HG02852 (cell line): ENCODE data around the gene PSMB3.

Experiments
- ATAC-seq: cut with Tn5 transposase; IDR thresholded peaks from one replicate; pipeline ENCODE4 v1.9.1; 2021; ENCODE audit warnings: mild to moderate bottlenecking, moderate library complexity; ENCODE audit not compliant: unreplicated experiment

PSMB3 gene

DNA sequence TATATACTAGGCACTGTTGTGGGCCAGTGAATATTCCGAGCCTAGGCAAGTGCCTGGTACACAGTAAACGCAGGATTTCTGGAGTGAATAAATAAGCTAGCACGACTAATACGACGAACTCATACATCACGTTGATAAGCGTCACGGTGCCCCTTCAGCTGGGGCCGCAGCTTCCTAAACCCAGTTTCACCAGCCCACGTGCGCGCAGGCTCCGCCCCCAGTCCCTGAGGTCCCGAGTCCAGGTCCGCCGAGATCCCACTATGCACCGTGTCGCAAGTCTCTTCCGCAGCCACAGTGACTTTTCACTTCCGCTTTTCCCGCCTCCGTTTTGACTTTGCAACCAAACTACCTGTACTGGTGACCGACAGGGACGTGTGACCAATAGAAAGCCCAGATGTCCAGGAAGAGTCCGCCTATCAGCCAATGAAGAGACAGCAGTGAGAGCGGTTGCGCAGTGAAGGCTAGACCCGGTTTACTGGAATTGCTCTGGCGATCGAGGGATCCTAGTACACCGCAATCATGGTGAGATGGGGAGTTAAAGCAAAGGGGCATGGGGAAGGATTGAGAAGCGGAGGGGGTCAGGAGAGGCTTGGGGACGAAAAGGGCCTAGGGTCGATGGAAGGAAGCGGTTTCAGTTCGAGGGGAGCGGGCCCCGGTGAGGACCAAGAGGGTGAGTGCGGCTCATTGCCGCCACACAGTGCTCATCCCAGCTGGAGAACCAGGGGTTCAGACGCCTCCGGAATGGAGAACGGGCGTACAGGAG lies at the start of gene PSMB3:
Gene PSMB3 (plus strand): TSS at position 434 of the 763 bp plus-strand sequence. CDS start 86 bp downstream, at position 520.
- ATAC-seq = peak; percentile 82

DNA sequence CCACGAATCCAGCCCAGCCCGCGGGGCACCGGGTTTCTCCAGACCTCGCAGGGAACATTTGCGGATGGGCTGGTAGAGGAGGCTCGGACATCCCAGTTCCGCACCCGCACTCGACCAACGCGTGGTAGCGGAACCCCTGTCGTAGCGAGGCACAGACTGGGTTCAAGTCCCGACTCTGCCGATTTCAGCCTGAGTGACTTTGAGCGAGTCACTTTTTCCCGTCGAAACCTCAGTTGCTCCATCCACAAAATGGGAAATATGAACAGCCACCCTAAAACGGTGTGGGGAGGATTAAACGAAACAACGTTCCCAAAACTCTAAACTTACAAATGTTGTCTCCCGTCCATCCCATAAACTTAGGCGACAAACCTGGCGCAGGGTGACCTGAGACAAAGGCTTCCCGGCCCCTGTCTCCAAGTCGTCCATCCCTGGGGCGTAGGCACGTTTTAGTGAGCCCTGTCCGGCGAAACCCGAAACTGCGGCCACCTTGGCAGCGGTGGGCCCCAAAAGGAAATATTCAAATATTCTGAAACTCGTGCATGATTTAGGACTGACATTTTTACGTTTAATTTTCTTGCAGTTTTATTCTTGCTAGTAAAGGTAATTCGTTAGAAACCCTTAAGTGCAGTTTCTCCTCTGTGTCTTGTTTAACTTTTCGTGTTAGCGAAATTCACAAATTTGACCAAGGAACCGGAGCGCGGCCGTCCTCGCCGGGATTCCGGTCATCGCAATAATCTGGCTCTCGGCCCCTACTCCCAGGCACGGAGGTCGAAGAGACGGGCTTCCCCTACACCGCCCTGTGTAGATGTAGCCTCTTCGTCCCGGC lies 49.4 kb upstream of the PSMB3 start:
- no peak for ATAC-seq

DNA sequence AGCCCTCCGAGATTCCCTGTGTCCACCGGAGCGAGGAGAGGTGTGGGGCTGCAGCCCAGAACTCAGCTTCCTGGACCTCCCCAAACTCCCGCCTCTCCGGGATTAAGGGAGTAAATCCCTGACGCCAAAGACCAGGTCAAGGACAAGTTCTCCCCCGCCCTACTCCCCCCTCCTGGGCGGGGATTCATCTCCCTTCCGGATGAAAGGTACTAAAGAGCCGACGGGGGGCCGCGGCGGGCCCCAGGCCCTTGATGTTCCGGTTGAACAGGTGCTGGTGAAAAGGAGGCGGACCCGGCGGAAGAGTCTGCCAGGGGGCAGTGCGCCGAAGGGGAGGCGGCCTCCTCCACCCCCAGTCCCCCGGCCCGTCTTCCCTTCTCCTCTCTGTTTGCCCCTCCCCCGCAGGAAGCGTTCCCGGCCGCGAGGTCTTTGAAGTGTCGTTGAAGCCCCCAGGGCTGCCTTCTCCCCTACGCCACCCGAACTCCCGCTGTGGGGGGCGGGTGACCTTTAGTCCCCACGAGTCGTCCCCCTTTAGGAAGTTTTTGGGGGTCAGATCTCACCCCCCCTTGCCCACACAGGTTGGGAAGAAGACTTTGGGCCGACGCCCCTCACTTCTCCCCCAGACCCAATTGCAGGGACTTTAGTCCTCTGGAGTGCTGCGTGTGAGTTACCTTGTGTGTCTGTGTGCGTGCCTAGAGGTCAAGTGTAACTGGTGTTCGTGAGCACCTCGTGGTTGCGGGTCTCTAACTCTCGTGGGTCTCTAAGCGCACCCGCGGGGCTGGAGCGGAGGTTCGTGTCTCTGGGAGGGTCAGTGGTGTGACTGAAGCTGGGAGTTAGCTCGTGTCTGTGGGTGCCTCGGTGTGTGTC lies 48.6 kb upstream of the PSMB3 start:
- no peak for ATAC-seq

DNA sequence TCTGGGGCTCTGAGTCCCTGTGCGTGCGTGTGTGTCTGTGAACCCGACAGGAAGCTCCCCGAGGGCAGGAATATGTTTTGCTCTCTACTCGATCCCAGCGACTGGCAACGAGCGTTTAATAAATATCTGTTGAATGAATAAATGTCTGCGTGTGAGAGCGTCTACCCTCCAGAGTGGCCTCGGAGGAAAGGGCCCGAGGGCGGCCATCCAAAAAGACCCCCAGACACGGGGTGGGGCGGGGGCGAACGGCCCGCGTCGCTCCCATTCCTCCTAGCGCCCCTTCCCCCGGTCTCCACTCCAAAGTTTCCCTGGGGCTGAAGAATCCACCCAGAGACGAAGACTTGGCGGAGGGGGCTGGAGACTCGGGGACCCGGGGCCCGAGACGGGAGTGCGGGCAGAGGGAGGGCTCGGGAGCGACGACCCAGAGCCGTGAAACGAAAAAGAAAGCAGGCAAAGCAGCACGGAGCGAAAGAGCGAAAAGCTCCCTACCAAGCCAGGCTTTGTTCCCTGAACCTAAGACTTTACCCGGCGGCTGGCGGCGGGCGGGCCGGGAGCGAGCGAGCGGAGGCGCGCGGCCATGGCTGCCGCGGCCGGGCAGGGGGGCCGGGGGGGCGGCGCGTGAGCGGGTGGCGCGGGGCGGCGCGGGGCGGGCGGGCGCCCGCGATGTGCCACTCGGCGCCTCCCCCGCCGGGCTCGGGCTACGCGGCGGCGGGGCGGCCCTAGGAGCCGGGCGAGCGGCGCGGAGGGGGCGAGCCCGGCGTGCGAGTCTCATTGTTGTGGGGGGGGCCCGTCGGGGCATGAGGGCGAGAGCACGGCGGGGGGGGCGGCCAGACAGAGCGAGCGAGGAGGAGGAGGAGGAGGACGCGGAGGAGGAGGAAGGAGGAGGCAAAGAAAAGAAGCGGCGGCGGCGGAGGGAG lies 47.7 kb upstream of the PSMB3 start, which contains the start of gene MLLT6:
Gene MLLT6 (plus strand): TSS at position 668 of the 917 bp plus-strand sequence. CDS start 360 bp downstream, outside the sequence.
- no peak for ATAC-seq

GRCh38 chr17:38705523-38705802 lies 47.1 kb upstream of the PSMB3 start:
- ATAC-seq = no peak

- ATAC-seq = no peak
Observed at GRCh38 chr17:38705803-38706504, 46.6 kb upstream of the PSMB3 start.

DNA sequence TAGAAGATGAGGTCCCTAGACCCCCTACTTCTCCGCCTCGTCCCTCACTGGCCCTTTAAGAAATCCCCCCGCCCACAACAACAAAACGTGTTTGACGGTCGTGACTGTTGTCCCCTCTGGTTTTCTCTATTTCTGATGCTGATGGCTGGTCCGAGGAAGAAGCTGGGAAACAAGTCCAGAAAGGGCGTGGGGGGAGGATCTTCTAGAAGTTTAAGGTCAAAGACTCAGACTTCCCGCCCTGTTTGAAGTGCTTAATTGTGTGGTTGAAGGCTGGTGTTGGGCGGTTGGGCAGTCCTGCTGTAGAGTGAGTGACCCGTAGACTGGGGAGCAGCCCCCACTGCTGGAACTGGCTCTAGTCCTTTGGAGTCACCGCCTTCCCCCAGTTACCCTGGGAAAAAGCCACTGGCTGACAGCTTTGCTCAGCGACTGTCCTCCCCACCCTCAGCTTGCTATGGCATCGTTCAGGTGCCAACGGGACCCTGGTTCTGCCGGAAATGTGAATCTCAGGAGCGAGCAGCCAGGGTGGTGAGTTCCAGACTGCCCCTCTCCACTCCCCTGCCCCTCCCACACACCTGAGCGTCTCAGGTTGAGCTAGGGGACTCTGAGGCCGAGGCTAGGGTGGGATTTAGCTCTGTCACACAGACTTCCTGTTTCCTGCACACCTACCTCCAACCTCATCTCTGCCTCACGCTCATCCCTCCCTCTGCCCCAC lies 45.9 kb upstream of the PSMB3 start:
- no peak for ATAC-seq

DNA sequence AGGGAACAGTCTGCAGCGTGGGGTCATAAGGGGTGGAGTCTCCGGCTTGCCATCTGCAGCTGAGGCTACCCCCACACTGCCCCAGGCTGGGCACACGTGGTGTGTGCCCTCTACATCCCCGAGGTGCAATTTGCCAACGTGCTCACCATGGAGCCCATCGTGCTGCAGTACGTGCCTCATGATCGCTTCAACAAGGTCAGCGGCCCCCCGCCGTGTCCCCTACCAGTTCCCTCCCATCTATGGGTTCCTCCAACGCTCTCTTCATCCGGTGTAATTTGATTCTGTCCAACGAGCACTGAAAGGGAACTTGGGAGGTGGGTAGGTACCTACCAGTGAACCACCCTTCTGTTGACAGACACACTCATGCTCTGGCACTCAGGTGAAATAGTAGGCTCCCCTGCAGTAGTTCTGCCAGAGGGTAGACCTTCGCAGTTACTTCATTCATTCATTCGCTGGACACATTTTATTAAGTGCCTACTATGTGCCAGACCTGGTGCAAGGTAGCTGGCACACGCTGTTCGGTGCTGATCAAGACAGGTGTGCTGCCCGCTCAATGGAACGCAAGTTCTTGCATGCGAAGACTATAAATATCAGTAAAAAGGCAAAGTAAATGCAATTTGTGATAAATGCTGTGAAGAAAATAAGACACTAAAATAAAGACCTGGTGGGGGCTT lies 44.7 kb upstream of the PSMB3 start:
- ATAC-seq = no peak

DNA sequence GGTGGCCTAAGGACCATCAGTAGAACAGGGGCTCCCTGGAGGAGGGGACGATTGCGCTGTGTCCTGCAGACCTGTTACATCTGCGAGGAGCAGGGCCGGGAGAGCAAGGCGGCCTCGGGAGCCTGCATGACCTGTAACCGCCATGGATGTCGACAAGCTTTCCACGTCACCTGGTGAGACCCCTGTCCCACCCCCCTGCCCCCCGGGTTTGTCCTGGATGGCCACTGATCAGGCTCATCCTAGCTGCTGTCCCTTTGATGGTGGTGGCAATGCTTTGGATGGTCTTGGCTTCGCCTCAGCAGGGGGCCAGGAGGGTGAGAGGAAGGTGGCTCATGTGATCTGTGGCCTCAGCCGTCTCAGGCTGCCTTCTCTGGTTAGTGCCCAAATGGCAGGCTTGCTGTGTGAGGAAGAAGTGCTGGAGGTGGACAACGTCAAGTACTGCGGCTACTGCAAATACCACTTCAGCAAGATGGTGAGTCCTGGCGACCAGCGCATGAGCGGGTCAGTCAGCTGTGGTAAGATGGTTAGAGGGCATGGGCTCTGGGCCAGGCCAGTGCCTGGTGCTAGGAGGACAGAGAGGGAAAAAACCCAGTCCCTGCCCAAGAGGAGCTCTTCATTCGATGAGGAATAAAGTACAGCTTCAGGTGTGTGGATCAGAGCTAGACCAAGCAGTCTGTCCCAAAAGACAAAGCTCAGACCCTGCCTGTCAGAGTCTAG lies 43.3 kb upstream of the PSMB3 start:
- no peak for ATAC-seq

GRCh38 chr17:38709864-38710603 lies 42.5 kb upstream of the PSMB3 start:
- no peak for ATAC-seq

DNA sequence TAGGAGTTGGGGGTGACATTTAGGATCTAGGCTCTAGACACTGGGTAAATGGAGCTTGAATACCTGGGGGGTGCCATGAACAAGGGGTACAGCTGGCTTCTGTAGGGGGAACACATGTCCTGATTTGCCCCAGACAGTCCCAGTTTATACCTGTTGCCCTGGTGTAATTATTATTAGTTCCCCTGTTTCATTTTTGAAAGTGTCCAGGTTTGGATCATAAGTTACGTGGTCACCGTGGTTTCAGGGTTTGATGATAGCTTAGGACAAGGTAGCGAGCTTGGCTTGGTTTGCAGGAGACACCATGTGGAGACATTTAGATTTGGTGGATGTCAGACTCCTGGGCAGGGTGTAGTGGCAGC lies 42.0 kb upstream of the PSMB3 start:
- ATAC-seq = no peak

DNA sequence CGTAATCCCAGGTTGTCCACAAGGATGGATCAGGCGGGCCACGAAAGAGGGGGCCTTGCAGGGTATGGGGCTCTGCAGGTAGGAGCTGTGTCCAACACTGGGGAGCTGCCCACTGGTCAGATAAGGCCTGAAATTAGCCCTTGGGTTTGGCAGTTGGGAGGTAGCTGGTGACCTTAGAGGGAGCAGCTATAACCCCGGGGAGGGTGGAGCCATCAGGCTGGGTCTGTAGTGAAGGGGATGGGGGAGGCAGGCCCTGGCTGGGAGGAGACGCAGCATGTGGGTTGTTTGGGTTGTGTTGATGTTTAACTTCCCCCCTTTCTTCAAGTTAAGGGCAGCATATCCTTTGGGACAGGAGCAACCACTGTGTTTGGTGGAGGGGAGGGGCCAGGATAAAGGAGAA lies 41.6 kb upstream of the PSMB3 start:
- no peak for ATAC-seq

DNA sequence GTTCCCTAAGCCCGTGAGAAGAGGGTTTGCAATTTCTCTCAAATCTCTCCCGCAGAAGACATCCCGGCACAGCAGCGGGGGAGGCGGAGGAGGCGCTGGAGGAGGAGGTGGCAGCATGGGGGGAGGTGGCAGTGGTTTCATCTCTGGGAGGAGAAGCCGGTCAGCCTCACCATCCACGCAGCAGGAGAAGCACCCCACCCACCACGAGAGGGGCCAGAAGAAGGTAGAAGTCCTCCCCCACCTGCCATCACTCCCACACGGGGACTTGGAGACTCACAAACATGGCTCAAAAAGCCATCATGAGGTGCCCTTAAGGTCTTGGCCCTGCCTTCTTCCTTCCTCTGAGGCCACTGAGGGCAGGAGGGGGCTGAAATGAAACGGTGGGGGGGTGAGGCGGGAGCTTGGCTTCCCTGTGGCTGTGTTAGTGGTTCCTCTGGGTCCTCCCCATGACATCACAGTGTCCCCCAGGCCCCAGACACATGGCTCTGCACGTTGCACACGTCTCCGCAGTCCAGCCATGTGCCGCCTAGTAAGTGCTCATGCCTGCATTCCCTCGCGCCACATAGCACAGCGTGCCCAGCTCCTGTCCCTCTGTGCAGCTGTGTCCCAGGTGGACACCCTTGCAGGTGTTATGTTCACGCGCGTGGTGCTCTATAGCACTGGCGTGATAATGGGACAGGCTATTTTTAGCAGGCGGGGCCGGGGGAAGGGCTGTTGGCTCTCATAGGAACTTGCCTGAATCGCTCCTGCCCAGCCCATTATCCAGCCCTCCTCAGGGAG lies 40.6 kb upstream of the PSMB3 start:
- ATAC-seq = no peak

DNA sequence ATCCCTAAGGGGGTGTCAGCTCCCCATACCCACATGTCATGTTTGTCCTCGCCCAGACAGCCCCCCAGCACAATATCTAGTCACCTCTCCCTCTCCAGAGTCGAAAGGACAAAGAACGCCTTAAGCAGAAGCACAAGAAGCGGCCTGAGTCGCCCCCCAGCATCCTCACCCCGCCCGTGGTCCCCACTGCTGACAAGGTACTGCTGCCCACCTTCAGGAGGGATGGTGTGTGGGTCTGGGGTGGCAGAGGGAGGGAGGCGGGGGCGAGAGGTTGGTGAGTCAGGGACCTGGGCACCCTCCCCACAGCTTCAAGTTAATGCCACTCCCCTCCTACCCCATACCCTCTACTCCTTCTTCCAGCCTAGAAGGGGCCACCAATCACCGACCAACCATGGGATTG lies 39.9 kb upstream of the PSMB3 start:
- no peak for ATAC-seq

DNA sequence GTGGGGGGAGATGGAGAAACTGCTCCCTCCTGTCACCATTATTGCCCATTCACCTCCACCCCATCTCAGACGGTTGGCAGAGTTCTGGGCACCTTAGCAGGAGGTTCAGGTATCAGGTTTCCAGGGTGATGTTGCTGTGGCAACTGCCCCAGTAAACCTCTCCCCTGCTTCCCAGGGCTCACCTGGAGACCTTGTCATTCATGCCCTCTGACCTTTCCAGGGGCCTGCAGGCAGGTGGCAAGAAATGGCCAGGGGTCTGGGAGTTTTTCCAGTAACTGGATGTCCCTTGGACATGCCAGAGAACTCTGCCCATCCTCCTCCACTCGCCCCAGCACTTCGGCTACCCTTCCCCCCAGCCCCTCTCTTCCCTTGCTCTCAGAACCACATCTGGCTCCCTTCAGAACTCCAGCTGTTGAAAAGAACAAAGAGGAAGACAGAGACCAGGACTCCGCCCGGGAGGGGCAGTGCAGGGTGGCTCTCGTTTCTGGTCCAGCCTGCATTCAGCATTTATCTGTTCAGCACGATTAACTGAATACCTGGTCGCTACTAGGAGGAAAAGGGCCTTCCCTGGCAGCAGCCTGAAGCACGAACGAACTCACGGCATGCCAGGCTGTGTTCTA lies 39.0 kb upstream of the PSMB3 start:
- no peak for ATAC-seq
